Skeletal muscle tissue (tissue), 4 donors: ENCODE data around the gene ABCA2. TPM values are rescaled to one million over a fixed set of nuclear protein-coding genes. Genes with fewer than 3 reads are reported as not detected.

ENCODE experiments used
- H3K27ac ChIP-seq: one replicate; pipeline ENCODE4 v1.7.0; 2013; ENCODE audit warnings: mild to moderate bottlenecking, low read depth, low read length, inconsistent platforms
- H3K27me3 ChIP-seq, 3 donors: one replicate each; pipeline ENCODE4 v1.7.0; 2013; ENCODE audit warnings: low read length in 3 of 3; ENCODE audit not compliant: control insufficient read depth in 3 of 3, insufficient read depth in 3 of 3
- H3K36me3 ChIP-seq, 3 donors: one replicate each; pipeline ENCODE4 v1.7.0; 2013; ENCODE audit warnings: low read length in 3 of 3; ENCODE audit not compliant: control insufficient read depth in 3 of 3, insufficient read depth in 3 of 3
- H3K4me1 ChIP-seq, 3 donors: one replicate each; pipeline ENCODE4 v1.7.0; 2013; ENCODE audit warnings: low read length in 3 of 3, mild to moderate bottlenecking in 3 of 3; ENCODE audit not compliant: control insufficient read depth in 3 of 3, insufficient read depth in 3 of 3
- H3K4me3 ChIP-seq, 3 donors: one replicate each; pipeline ENCODE4 v1.7.0; 2013; ENCODE audit warnings: low read length in 3 of 3
- H3K9ac ChIP-seq, 3 donors: one replicate each; pipeline ENCODE4 v1.7.0; 2013; ENCODE audit warnings: low read length in 3 of 3, mild to moderate bottlenecking in 3 of 3, moderate library complexity in 2 of 3, low read depth in 1 of 3
- H3K9me3 ChIP-seq, 3 donors: one replicate each; pipeline ENCODE4 v1.7.0; 2013; ENCODE audit warnings: low read length in 3 of 3; ENCODE audit not compliant: control insufficient read depth in 3 of 3
- total RNA-seq: library from RNA; depleted of rRNA; stranded (reverse); fragments of >200 nt; gene quantifications from one replicate; pipeline ENCODE4 v1.2.3, GENCODE V29; 2014
- donor health status: Osteomylitis.

The ABCA2 gene
- total RNA-seq, 1 donor from 2014 or later = 5.2 TPM

DNA sequence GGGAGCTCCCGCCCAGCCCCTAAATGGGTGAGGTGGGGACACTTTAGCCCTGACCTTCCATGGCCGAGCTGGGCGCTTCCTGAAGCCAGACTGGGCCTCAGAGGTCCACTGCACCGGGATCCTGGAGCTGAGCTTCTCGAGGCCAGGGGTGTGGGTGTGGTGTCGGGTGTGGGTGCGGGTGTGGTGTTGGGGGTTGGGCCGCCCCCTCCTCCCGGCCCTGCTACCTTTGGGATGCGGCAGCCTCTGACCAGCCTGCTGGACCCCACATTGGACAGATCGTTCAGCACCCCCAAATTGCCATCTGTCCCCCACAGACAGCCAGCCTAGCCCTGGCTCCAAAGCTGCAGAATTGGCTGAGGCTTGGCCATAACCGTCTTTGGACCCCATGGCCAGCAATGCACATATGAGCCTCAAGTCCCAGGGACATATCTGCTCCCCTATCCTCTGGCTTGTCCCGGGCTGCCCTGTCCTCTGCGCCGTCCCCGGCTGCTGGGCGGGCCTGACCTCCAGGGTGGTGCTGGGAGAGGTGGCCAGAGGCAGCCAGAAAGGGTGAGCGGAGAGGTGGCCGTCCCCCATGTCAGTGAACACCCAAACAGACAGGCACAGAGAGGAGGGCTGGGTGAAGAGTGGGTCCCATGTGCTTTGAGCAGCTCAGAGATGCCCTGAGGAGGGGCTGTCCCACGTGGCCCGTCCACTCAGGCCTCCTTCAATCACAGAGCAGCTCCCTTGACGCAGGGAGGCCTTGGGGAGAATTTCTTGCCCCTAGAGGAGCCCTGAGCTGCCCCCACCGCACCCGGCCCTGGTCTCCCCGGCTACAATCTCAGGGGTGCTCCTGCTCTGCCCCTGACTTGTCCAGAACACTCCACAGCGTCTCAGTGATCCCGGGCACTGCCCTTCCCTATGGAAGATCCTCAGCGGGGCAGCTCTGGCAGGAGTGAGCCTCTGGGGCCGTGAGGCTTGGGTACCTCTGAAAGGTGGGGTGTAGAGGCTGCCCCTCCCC lies 54.1 kb downstream of the ABCA2 start:
- Histone ChIP-seq H3K4me3 (no peak overlapping the region), H3K9ac (no peak overlapping the region), H3K4me1 (peaks cover 2 to 26% (median 26%) of the 10 kb centered on the region in 3 donors), H3K27me3 (peaks cover 0 to 8% (median 6%) of the 10 kb centered on the region in 3 donors), H3K9me3 (no peaks in the 10 kb centered on the region), H3K27ac (no peak overlapping the region), H3K36me3 (no peaks in the 10 kb centered on the region)

- Histone ChIP-seq H3K9me3 (no peaks in the 10 kb centered on the region), H3K4me1 (peaks cover 2 to 24% (median 21%) of the 10 kb centered on the region in 3 donors), H3K36me3 (no peaks in the 10 kb centered on the region), H3K4me3 (no peak overlapping the region), H3K27ac (no peak overlapping the region), H3K9ac (no peak overlapping the region), H3K27me3 (peaks cover 0 to 8% (median 6%) of the 10 kb centered on the region in 3 donors)
Observed at GRCh38 chr9:136972743-136973142, 55.3 kb downstream of the ABCA2 start.

- Histone ChIP-seq H3K4me3 (no peak overlapping the region), H3K27ac (no peak overlapping the region), H3K27me3 (peaks cover 0 to 6% (median 6%) of the 10 kb centered on the region in 3 donors), H3K9ac (no peak overlapping the region), H3K4me1 (peaks cover under 1 to 20% (median 18%) of the 10 kb centered on the region in 3 donors), H3K36me3 (no peaks in the 10 kb centered on the region), H3K9me3 (no peaks in the 10 kb centered on the region)
Observed at GRCh38 chr9:136972335-136972734, 55.7 kb downstream of the ABCA2 start.

DNA sequence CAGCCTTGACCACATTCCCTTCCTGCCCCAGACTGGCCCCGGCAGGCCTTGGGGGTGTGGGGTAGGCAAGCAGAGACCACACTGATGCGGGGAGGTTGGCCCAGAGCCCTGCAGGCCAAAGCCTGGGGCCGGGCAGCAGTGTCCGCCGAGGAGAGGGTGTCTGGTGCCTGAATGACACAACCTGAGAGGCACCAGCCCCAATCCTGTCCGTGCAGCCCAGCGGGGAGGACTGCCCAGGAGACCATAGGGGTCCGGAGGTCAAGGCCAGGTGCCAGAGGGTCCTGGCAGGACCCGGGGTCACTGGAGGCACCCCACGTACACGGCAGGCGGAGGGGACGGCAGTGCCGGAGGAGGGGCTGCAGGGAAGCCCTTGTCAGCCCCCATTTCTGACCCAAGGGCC lies 56.3 kb downstream of the ABCA2 start:
- H3K4me3 ChIP-seq = no peak overlapping the region
- H3K36me3 ChIP-seq = no peaks in the 10 kb centered on the region
- H3K9me3 ChIP-seq = no peaks in the 10 kb centered on the region
- no peak overlapping the region for H3K27ac ChIP-seq
- H3K9ac ChIP-seq = no peak overlapping the region
- peaks cover 0 to 15% (median 14%) of the 10 kb centered on the region in 3 donors for H3K4me1 ChIP-seq
- H3K27me3 ChIP-seq = peaks cover 0 to 6% (median 0%) of the 10 kb centered on the region in 3 donors

- Histone ChIP-seq H3K27me3 (peaks cover 7 to 14% (median 9%) of the 10 kb centered on the region in 3 donors), H3K27ac (no peak overlapping the region), H3K36me3 (no peaks in the 10 kb centered on the region), H3K9ac (no peak overlapping the region), H3K4me3 (no peak overlapping the region), H3K4me1 (peaks cover 0 to 7% (median 2%) of the 10 kb centered on the region in 3 donors), H3K9me3 (no peaks in the 10 kb centered on the region)
Observed at GRCh38 chr9:136970361-136970760, 57.7 kb downstream of the ABCA2 start.

GRCh38 chr9:136969774-136970173 lies 58.3 kb downstream of the ABCA2 start:
- Histone ChIP-seq H3K27ac (no peak overlapping the region), H3K4me3 (no peak overlapping the region), H3K9ac (no peak overlapping the region), H3K36me3 (no peaks in the 10 kb centered on the region), H3K27me3 (peaks cover 7 to 14% (median 9%) of the 10 kb centered on the region in 3 donors), H3K9me3 (no peaks in the 10 kb centered on the region), H3K4me1 (peaks cover 0 to 2% (median 0%) of the 10 kb centered on the region in 3 donors)

- Histone ChIP-seq H3K9ac (no peak overlapping the region), H3K9me3 (no peaks in the 10 kb centered on the region), H3K27ac (no peak overlapping the region), H3K4me3 (no peak overlapping the region), H3K36me3 (no peaks in the 10 kb centered on the region), H3K4me1 (peaks cover 0 to 3% (median 0%) of the 10 kb centered on the region in 3 donors), H3K27me3 (peaks cover 7 to 14% (median 9%) of the 10 kb centered on the region in 3 donors)
Observed at GRCh38 chr9:136969150-136969549, 58.9 kb downstream of the ABCA2 start.

- H3K9me3 ChIP-seq = no peaks in the 10 kb centered on the region
- H3K27me3 ChIP-seq = peaks cover 7 to 14% (median 9%) of the 10 kb centered on the region in 3 donors
- H3K4me3 ChIP-seq = no peak overlapping the region
- H3K9ac ChIP-seq = no peak overlapping the region
- no peaks in the 10 kb centered on the region for H3K36me3 ChIP-seq
- peaks cover 0 to 5% (median under 1%) of the 10 kb centered on the region in 3 donors for H3K4me1 ChIP-seq
- H3K27ac ChIP-seq = no peak overlapping the region
Observed at GRCh38 chr9:136968333-136969127, 59.5 kb downstream of the ABCA2 start.

GRCh38 chr9:136965771-136966484 lies 62.1 kb downstream of the ABCA2 start:
- Histone ChIP-seq H3K9ac (no peak overlapping the region), H3K27me3 (peaks cover 7 to 14% (median 13%) of the 10 kb centered on the region in 3 donors), H3K27ac (no peak overlapping the region), H3K9me3 (no peaks in the 10 kb centered on the region), H3K4me3 (no peak overlapping the region), H3K4me1 (peaks cover 2 to 10% (median 9%) of the 10 kb centered on the region in 3 donors), H3K36me3 (no peaks in the 10 kb centered on the region)
